Measurements from ENCODE around the gene C12orf75. TPM values are rescaled to one million over a fixed set of nuclear protein-coding genes. Genes with fewer than 3 reads are reported as not detected.

The C12orf75 gene
- 114 to 136 TPM (median 129 TPM) in 5 replicates for total RNA-seq (2022; extraction: Qiagen RNA extraction)

DNA sequence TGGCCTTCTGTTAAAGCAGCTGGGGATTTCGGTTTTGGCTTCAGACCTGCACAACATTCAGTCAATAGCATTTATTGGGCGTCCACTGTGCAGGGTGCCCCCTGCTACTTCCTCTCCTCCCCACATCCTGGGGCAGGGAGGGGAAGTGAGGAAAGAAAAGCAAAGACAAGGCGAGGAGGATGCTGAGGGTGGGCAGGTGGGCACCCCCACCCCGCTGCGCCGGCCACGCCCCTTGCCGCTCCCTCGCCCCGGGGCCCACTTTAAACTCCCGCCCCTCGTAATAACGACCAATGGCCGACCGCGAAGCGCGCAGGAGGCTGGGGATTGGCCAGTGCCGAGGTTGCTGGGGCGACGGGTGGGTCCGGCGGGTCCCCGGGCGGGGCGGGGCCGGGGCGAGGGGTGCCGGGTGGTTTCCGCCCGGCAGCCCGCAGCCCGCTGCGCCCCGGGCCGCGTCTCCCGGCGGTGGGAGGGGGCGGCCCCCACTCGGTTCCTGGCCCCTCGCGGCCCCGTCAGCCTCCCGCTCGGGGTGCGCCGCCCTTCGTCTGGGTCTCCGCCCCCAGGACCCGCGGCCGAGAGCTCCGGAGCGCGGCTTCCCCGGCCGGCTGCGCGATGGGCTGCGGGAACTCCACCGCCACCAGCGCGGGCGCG is at the start of gene C12orf75:
Gene C12orf75, plus strand, starts transcription at position 409 of the 648 bp plus-strand sequence. Its CDS starts 201 bp downstream, at position 610.

Other genes starting within 250 kb of the C12orf75 start
- gene ALDH1L2, start 246.2 kb upstream of the C12orf75 start, total RNA-seq (2022; extraction: Qiagen RNA extraction) = 2.4 to 4.2 TPM (median 3.8 TPM) in 5 replicates
- gene WASHC4, start 223.0 kb upstream of the C12orf75 start, total RNA-seq (2022; extraction: Qiagen RNA extraction) = 16.4 to 28.1 TPM (median 22.6 TPM) in 5 replicates
- gene APPL2, start 94.5 kb upstream of the C12orf75 start, total RNA-seq (2022; extraction: Qiagen RNA extraction) = 18.0 to 31.2 TPM (median 24.1 TPM) in 5 replicates